HepG2 (cell line): ENCODE results near the gene CCNL1.

ENCODE experiments used
- BHLHE40 ChIP-seq: IDR thresholded peaks from 2 replicates; pipeline ENCODE4 v1.6.1; 2011; ENCODE audit warnings: low read length, improper control_type of control experiment
- BRD4 ChIP-seq: sonication (generic); formaldehyde crosslinking; IDR thresholded peaks from 2 replicates; pipeline ENCODE4 v1.4.0; 2020; ENCODE audit warnings: missing genetic modification reagents
- E2F1 ChIP-seq: sonication (generic); formaldehyde crosslinking; IDR thresholded peaks from 2 replicates; pipeline ENCODE4 v1.5.0; 2020; ENCODE audit warnings: missing genetic modification reagents
- EZH2 ChIP-seq: conservative IDR thresholded peaks from 2 replicates; pipeline ENCODE4 v1.6.1; 2012; ENCODE audit warnings: mild to moderate bottlenecking, low read depth, low read length, moderate library complexity
- FOXJ3 ChIP-seq: sonication (generic); formaldehyde crosslinking; IDR thresholded peaks from 2 replicates; pipeline ENCODE4 v1.4.0; 2020; ENCODE audit warnings: missing genetic modification reagents, mild to moderate bottlenecking, borderline replicate concordance
- HOXA7 ChIP-seq: sonication (generic); formaldehyde crosslinking; IDR thresholded peaks from 2 replicates; pipeline ENCODE4 v1.8.1; 2022; ENCODE audit warnings: mild to moderate bottlenecking, missing genetic modification reagents, moderate library complexity
- MAZ ChIP-seq, 2 experiments: sonication (generic) in 1 of 2; formaldehyde crosslinking in 1 of 2; IDR thresholded peaks; 2 replicates each; pipeline versions ENCODE4 v1.5.0 to v1.6.1; 2012 to 2020; ENCODE audit warnings: low read depth in 2 of 2, mild to moderate bottlenecking in 2 of 2, borderline replicate concordance in 1 of 2, improper control_type of control experiment in 1 of 2, low read length in 1 of 2, missing genetic modification reagents in 1 of 2, moderate library complexity in 1 of 2
- SMARCC2 ChIP-seq: fragments of 450-650 bp; IDR thresholded peaks from 2 replicates; pipeline ENCODE4 v1.6.1; 2017; ENCODE audit warnings: antibody characterized with exemption, mild to moderate bottlenecking
- TBX2 ChIP-seq: sonication (generic); formaldehyde crosslinking; IDR thresholded peaks from 2 replicates; pipeline ENCODE4 v1.5.0; 2020; ENCODE audit warnings: missing genetic modification reagents, mild to moderate bottlenecking, borderline replicate concordance
- UBTF ChIP-seq: sonication (generic); formaldehyde crosslinking; IDR thresholded peaks from 2 replicates; pipeline ENCODE4 v1.4.0; 2020; ENCODE audit warnings: mild to moderate bottlenecking, missing genetic modification reagents
- ZNF143 ChIP-seq: sonication (generic); formaldehyde crosslinking; IDR thresholded peaks from 2 replicates; pipeline ENCODE4 v1.4.0; 2020; ENCODE audit warnings: missing genetic modification reagents
- TF ChIP-seq, protein P1 (sequence below): sonication (generic); formaldehyde crosslinking; IDR thresholded peaks from 2 replicates; pipeline ENCODE4 v1.5.0; 2020; ENCODE audit warnings: mild to moderate bottlenecking, missing genetic modification reagents, moderate library complexity
- TF ChIP-seq, protein P2 (sequence below): sonication (generic); formaldehyde crosslinking; IDR thresholded peaks from 2 replicates; pipeline ENCODE4 v1.8.1; 2023; ENCODE audit warnings: mild to moderate bottlenecking, missing genetic modification reagents

GRCh38 chr3:157109267-157110141, 50.4 kb downstream of the CCNL1 start:
- no peak for TF ChIP-seq EZH2
- no peak for TF ChIP-seq FOXJ3 (CRISPR knock-in tag)
- TF ChIP-seq ZNF143: no peak
- TF ChIP-seq TBX2: no peak
- no peak for TF ChIP-seq E2F1
- TF ChIP-seq, protein P1, sequence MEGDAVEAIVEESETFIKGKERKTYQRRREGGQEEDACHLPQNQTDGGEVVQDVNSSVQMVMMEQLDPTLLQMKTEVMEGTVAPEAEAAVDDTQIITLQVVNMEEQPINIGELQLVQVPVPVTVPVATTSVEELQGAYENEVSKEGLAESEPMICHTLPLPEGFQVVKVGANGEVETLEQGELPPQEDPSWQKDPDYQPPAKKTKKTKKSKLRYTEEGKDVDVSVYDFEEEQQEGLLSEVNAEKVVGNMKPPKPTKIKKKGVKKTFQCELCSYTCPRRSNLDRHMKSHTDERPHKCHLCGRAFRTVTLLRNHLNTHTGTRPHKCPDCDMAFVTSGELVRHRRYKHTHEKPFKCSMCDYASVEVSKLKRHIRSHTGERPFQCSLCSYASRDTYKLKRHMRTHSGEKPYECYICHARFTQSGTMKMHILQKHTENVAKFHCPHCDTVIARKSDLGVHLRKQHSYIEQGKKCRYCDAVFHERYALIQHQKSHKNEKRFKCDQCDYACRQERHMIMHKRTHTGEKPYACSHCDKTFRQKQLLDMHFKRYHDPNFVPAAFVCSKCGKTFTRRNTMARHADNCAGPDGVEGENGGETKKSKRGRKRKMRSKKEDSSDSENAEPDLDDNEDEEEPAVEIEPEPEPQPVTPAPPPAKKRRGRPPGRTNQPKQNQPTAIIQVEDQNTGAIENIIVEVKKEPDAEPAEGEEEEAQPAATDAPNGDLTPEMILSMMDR (CRISPR knock-in tag): no peak
- no peak for TF ChIP-seq SMARCC2
- no peak for TF ChIP-seq MAZ (IDR thresholded peaks at IDR 0.05; ENCODE audit: borderline replicate concordance, low read depth, low read length)
- no peak for TF ChIP-seq MAZ (CRISPR knock-in tag; IDR thresholded peaks at IDR 0.05; ENCODE audit: low read depth)
- TF ChIP-seq HOXA7: no peak
- TF ChIP-seq, protein P2, sequence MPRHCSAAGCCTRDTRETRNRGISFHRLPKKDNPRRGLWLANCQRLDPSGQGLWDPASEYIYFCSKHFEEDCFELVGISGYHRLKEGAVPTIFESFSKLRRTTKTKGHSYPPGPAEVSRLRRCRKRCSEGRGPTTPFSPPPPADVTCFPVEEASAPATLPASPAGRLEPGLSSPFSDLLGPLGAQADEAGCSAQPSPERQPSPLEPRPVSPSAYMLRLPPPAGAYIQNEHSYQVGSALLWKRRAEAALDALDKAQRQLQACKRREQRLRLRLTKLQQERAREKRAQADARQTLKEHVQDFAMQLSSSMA (CRISPR knock-in tag): no peak
- no peak for TF ChIP-seq UBTF (CRISPR knock-in tag)
- no peak for TF ChIP-seq BRD4 (CRISPR knock-in tag)
- TF ChIP-seq BHLHE40: no peak
